ENCODE measurements around the gene PPP2R2C. TPM values are rescaled to one million over a fixed set of nuclear protein-coding genes. Genes with fewer than 3 reads are reported as not detected.

Gene PPP2R2C
- total RNA-seq, 1 experiment from 2014 or later = 9.5 TPM

GRCh38 chr4:6279582-6280289 lies 192.7 kb downstream of the PPP2R2C start:
- TF ChIP-seq EZH2 (IDR thresholded peaks at IDR 0.05; ENCODE audit: low read length, unreplicated experiment) (no peak), CTCF (conservative IDR thresholded peaks at IDR 0.05; ENCODE audit: low read depth, low read length) (no peak), EZH2phosphoT487 (IDR thresholded peaks at IDR 0.05; ENCODE audit: borderline replicate concordance, low read length) (no peak)
- ChIA-PET POLR2A (ENCODE audit: unreplicated experiment) (no interaction called here), CTCF (no interaction called here)
- Histone ChIP-seq H2AFZ (ENCODE audit: low read length) (no peak overlapping the region), H3K4me1 (ENCODE audit: insufficient read depth, low read length) (no peaks in the 10 kb centered on the region), H3K27ac (ENCODE audit: low read length) (no peak overlapping the region), H3K79me2 (ENCODE audit: low read length) (peaks cover 13% of the 10 kb centered on the region), H3K9me3 (ENCODE audit: low read length) (no peaks in the 10 kb centered on the region), H3K9ac (ENCODE audit: low read length) (no peak overlapping the region), H3K4me2 (ENCODE audit: low read length) (no peak overlapping the region), H3F3A (ENCODE audit: low read length, unreplicated experiment) (no peaks in the 10 kb centered on the region), H4K20me1 (ENCODE audit: low read length) (no peaks in the 10 kb centered on the region), H3K36me3 (ENCODE audit: low read depth, low read length) (no peaks in the 10 kb centered on the region), H3K27me3 (ENCODE audit: low read length) (no peaks in the 10 kb centered on the region), H3K4me3 (ENCODE audit: low read length) (no peak overlapping the region), H3K9me2 (replicated peaks; ENCODE audit: low read length) (no peaks in the 10 kb centered on the region)
- no TSS peak for BruUV-seq (replicated peaks)
- ATAC-seq (no peak), DNase-seq (no peak)
- intact Hi-C loops (cut with micrococcal nuclease) = no loop called here

- Histone ChIP-seq H3K4me1 (ENCODE audit: insufficient read depth, low read length) (peaks cover 2% of the 10 kb centered on the region), H3K4me3 (ENCODE audit: low read length) (no peak overlapping the region), H2AFZ (ENCODE audit: low read length) (no peak overlapping the region), H3F3A (ENCODE audit: low read length, unreplicated experiment) (no peaks in the 10 kb centered on the region), H3K79me2 (ENCODE audit: low read length) (peaks cover 19% of the 10 kb centered on the region), H3K9me3 (ENCODE audit: low read length) (no peaks in the 10 kb centered on the region), H3K9ac (ENCODE audit: low read length) (no peak overlapping the region), H3K27ac (ENCODE audit: low read length) (no peak overlapping the region), H4K20me1 (ENCODE audit: low read length) (no peaks in the 10 kb centered on the region), H3K36me3 (ENCODE audit: low read depth, low read length) (no peaks in the 10 kb centered on the region), H3K9me2 (replicated peaks; ENCODE audit: low read length) (no peaks in the 10 kb centered on the region), H3K4me2 (ENCODE audit: low read length) (no peak overlapping the region), H3K27me3 (ENCODE audit: low read length) (no peaks in the 10 kb centered on the region)
- POLR2A ChIA-PET (ENCODE audit: unreplicated experiment) = no interaction called here
- ATAC-seq = no peak
- CTCF ChIA-PET = no interaction called here
- no peak for DNase-seq
- intact Hi-C loops (cut with micrococcal nuclease) = no loop called here
- no TSS peak for BruUV-seq (replicated peaks)
- TF ChIP-seq CTCF (conservative IDR thresholded peaks at IDR 0.05; ENCODE audit: low read depth, low read length) (no peak), EZH2phosphoT487 (IDR thresholded peaks at IDR 0.05; ENCODE audit: borderline replicate concordance, low read length) (no peak), EZH2 (IDR thresholded peaks at IDR 0.05; ENCODE audit: low read length, unreplicated experiment) (no peak)
Observed at GRCh38 chr4:6278801-6279197, 193.6 kb downstream of the PPP2R2C start.

- no peak overlapping the region for H3K4me2 ChIP-seq (ENCODE audit: low read length)
- intact Hi-C loops (cut with micrococcal nuclease) = no loop called here
- DNase-seq (no peak), ATAC-seq (no peak)
- H4K20me1 ChIP-seq (ENCODE audit: low read length) = no peaks in the 10 kb centered on the region
- H3K36me3 ChIP-seq (ENCODE audit: low read depth, low read length) = no peaks in the 10 kb centered on the region
- no TSS peak for BruUV-seq (replicated peaks)
- H3K4me3 ChIP-seq (ENCODE audit: low read length) = no peak overlapping the region
- H2AFZ ChIP-seq (ENCODE audit: low read length) = no peak overlapping the region
- no peaks in the 10 kb centered on the region for H3K9me2 ChIP-seq (replicated peaks; ENCODE audit: low read length)
- H3K4me1 ChIP-seq (ENCODE audit: insufficient read depth, low read length) = peaks cover 8% of the 10 kb centered on the region
- no peak overlapping the region for H3K27ac ChIP-seq (ENCODE audit: low read length)
- TF ChIP-seq CTCF (conservative IDR thresholded peaks at IDR 0.05; ENCODE audit: low read depth, low read length) (no peak), EZH2 (IDR thresholded peaks at IDR 0.05; ENCODE audit: low read length, unreplicated experiment) (no peak), EZH2phosphoT487 (IDR thresholded peaks at IDR 0.05; ENCODE audit: borderline replicate concordance, low read length) (no peak)
- no peaks in the 10 kb centered on the region for H3F3A ChIP-seq (ENCODE audit: low read length, unreplicated experiment)
- H3K27me3 ChIP-seq (ENCODE audit: low read length) = no peaks in the 10 kb centered on the region
- no peaks in the 10 kb centered on the region for H3K9me3 ChIP-seq (ENCODE audit: low read length)
- H3K9ac ChIP-seq (ENCODE audit: low read length) = no peak overlapping the region
- peaks cover 19% of the 10 kb centered on the region for H3K79me2 ChIP-seq (ENCODE audit: low read length)
- POLR2A ChIA-PET (ENCODE audit: unreplicated experiment) = no interaction called here
- CTCF ChIA-PET = no interaction called here
Observed at GRCh38 chr4:6277935-6278800, 194.2 kb downstream of the PPP2R2C start.

All from PC-3 (cell line).